ENCODE measurements around the gene EHMT1. TPM values are rescaled to one million over a fixed set of nuclear protein-coding genes. Genes with fewer than 3 reads are reported as not detected.

EHMT1 gene
- polyA plus RNA-seq, 1 of the 3 experiments (the other 2 are of a cell fraction) = 39.5 TPM

DNA sequence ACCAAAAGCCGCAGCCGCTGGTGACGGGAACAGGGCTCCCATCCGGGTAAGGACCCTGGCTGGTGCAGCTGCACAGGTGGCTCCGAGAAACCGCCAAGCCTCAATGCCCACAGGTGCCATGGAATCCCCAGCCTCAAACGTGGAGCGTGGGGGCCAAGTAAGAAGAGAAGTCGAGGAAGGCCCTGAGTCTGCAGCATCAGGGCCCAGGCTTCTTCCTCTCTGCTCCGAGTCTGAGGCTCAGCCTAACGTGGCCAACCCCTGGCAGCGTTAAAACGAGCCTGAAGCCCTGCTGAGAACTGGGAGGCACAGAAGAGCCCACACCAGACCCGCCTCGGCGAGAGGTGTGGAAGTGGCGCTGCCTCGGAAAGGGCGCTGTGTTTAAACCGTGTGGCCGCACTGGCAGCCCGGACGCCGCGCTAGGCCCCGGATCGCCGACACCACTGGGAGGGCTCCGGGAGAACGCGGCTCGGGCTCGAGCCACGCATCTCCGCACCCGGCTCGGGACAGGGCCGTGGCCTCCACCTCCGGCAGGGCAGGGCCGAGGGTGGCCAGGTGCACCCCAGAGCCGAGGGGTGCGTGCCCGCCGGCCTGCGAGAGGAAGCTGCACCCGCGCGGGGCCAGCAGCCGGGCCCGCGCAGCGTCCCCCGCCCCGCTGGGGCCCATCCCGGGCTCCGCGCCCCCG lies 29.2 kb upstream of the EHMT1 start:
- POLR2A ChIA-PET = interaction anchor here (1.1 kb wide), 1 partner anchor 37 kb away, joined by 3 read pairs; no protein-coding TSS in a partner anchor
- TF ChIP-seq POLR2AphosphoS5 (IDR thresholded peaks at IDR 0.05; ENCODE audit: low read depth, low read length) (no peak), SMC3 (IDR thresholded peaks at IDR 0.05; ENCODE audit: low read depth, low read length) (no peak), MEF2A (IDR thresholded peaks at IDR 0.05; ENCODE audit: borderline replicate concordance, low read depth) (no peak), YY1 (IDR thresholded peaks at IDR 0.05; ENCODE audit: low read depth) (no peak), RFX5 (IDR thresholded peaks at IDR 0.05; ENCODE audit: low read length) (no peak), EZH2phosphoT487 (IDR thresholded peaks at IDR 0.05; ENCODE audit: borderline replicate concordance, low read depth) (no peak), TEAD4 (IDR thresholded peaks at IDR 0.05; ENCODE audit: borderline replicate concordance, insufficient read depth) (no peak)
- H2AFZ ChIP-seq (ENCODE audit: low read depth) = no peak overlapping the region

DNA sequence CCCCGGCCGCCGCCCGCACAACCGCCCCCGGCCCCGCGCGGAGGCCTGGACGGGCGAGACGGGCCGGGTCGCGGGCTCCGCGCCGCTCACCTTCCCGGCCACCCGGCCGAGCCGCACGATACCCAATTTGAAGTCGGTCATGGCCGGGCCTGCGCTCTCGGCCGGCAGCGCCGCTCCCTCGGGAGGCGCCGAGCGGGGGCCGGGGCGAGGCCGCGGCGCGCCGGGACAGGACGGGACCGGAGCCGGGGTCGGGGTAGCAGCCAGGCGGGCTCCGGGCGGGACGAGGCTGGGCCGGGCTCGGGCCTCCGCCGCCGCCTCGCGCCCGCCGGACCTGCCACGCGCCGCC lies 28.7 kb upstream of the EHMT1 start:
- H3K4me2 ChIP-seq = no peak overlapping the region
- H3K9me2 ChIP-seq = no peaks in the 10 kb centered on the region
- WGBS (ENCODE audit: low lambda C conversion rate) = no CpG with 5 or more reads among the region's 61 CpGs
- H3K9me3 ChIP-seq = no peaks in the 10 kb centered on the region
- H3F3A ChIP-seq (replicated peaks; ENCODE audit: insufficient read depth) = peaks cover under 1% of the 10 kb centered on the region
- H3K4me1 ChIP-seq (ENCODE audit: control insufficient read depth in 1 of 2, insufficient read depth in 2 of 2, low read depth in 1 of 2, low read length in 1 of 2) = peaks cover 9 to 18% of the 10 kb centered on the region in 2 experiments; a peak in 2 of 4 replicates
- peaks cover 21% of the 10 kb centered on the region for H3K79me2 ChIP-seq (ENCODE audit: insufficient read depth)
- peaks cover 9 to 32% of the 10 kb centered on the region in 2 experiments for H3K36me3 ChIP-seq (replicated peaks in 1 of 2; ENCODE audit: control insufficient read depth in 1 of 2, insufficient read depth in 2 of 2, low read length in 1 of 2)
- peaks cover 19% of the 10 kb centered on the region for H4K20me1 ChIP-seq (ENCODE audit: insufficient read depth)
- no peak for DNase-seq
- TF ChIP-seq, protein P1, sequence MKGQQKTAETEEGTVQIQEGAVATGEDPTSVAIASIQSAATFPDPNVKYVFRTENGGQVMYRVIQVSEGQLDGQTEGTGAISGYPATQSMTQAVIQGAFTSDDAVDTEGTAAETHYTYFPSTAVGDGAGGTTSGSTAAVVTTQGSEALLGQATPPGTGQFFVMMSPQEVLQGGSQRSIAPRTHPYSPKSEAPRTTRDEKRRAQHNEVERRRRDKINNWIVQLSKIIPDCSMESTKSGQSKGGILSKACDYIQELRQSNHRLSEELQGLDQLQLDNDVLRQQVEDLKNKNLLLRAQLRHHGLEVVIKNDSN (IDR thresholded peaks at IDR 0.05; ENCODE audit: borderline replicate concordance, low read depth) = no peak
- no peak for TF ChIP-seq MEF2A (IDR thresholded peaks at IDR 0.05; ENCODE audit: borderline replicate concordance, low read depth)
- no peak for TF ChIP-seq POLR2AphosphoS5 (IDR thresholded peaks at IDR 0.05; ENCODE audit: low read depth, low read length)
- TF ChIP-seq ELF1 (IDR thresholded peaks at IDR 0.05) = no peak
- TF ChIP-seq, protein P2, sequence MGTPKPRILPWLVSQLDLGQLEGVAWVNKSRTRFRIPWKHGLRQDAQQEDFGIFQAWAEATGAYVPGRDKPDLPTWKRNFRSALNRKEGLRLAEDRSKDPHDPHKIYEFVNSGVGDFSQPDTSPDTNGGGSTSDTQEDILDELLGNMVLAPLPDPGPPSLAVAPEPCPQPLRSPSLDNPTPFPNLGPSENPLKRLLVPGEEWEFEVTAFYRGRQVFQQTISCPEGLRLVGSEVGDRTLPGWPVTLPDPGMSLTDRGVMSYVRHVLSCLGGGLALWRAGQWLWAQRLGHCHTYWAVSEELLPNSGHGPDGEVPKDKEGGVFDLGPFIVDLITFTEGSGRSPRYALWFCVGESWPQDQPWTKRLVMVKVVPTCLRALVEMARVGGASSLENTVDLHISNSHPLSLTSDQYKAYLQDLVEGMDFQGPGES (IDR thresholded peaks at IDR 0.05; ENCODE audit: low read depth, low read length) = no peak
- no peak for TF ChIP-seq GABPA (IDR thresholded peaks at IDR 0.05; ENCODE audit: low read depth)
- no peak for TF ChIP-seq YY1 (IDR thresholded peaks at IDR 0.05; ENCODE audit: low read depth)
- TF ChIP-seq FOXJ3 (CRISPR knock-in tag; IDR thresholded peaks at IDR 0.05) = no peak
- no peak for TF ChIP-seq GATA2 (CRISPR knock-in tag; IDR thresholded peaks at IDR 0.05)
- TF ChIP-seq CHD2 (IDR thresholded peaks at IDR 0.05; ENCODE audit: low read length, partially characterized antibody) = no peak
- no peak for TF ChIP-seq FOXM1 (IDR thresholded peaks at IDR 0.05; ENCODE audit: low read depth)
- no peak for TF ChIP-seq TAF1 (IDR thresholded peaks at IDR 0.05; ENCODE audit: borderline replicate concordance, low read depth, low read length)
- no peak for TF ChIP-seq RXRA (IDR thresholded peaks at IDR 0.05; ENCODE audit: borderline replicate concordance, low read depth)
- TF ChIP-seq NRF1 (IDR thresholded peaks at IDR 0.05; ENCODE audit: low read depth, low read length) = no peak
- TF ChIP-seq FOSL2 (IDR thresholded peaks at IDR 0.05; ENCODE audit: borderline replicate concordance, low read depth) = no peak
- no peak for TF ChIP-seq MXI1 (IDR thresholded peaks at IDR 0.05; ENCODE audit: low read depth, low read length)
- no peak for TF ChIP-seq TCF12 (IDR thresholded peaks at IDR 0.05)
- TF ChIP-seq, protein P3, sequence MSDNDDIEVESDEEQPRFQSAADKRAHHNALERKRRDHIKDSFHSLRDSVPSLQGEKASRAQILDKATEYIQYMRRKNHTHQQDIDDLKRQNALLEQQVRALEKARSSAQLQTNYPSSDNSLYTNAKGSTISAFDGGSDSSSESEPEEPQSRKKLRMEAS (IDR thresholded peaks at IDR 0.05; ENCODE audit: low read depth) = no peak
- TF ChIP-seq EP300 (IDR thresholded peaks at IDR 0.05; ENCODE audit: borderline replicate concordance in 1 of 2, low read depth in 1 of 2, low read length in 1 of 2) = no peak
- TF ChIP-seq, protein P4, sequence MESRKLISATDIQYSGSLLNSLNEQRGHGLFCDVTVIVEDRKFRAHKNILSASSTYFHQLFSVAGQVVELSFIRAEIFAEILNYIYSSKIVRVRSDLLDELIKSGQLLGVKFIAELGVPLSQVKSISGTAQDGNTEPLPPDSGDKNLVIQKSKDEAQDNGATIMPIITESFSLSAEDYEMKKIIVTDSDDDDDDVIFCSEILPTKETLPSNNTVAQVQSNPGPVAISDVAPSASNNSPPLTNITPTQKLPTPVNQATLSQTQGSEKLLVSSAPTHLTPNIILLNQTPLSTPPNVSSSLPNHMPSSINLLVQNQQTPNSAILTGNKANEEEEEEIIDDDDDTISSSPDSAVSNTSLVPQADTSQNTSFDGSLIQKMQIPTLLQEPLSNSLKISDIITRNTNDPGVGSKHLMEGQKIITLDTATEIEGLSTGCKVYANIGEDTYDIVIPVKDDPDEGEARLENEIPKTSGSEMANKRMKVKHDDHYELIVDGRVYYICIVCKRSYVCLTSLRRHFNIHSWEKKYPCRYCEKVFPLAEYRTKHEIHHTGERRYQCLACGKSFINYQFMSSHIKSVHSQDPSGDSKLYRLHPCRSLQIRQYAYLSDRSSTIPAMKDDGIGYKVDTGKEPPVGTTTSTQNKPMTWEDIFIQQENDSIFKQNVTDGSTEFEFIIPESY (IDR thresholded peaks at IDR 0.05; ENCODE audit: borderline replicate concordance, low read depth) = no peak
- ChIA-PET POLR2A (no interaction called here), CTCF (interaction anchor here (1.4 to 4.2 kb wide), 2 partner anchors 10 to 15 kb away, joined by 3 to 27 read pairs; partner anchors contain the start of genes ARRDC1 and DPH7)
- H3K4me3 ChIP-seq (ENCODE audit: low read depth in 2 of 2, low read length in 1 of 2) = peak overlapping the region; percentile 68 to 86; a peak in 3 of 4 replicates
- no peak overlapping the region for H2AFZ ChIP-seq (ENCODE audit: low read depth)
- no peaks in the 10 kb centered on the region for H3K27me3 ChIP-seq (ENCODE audit: insufficient read depth)
- no peak overlapping the region; a peak in 1 of 4 replicates for H3K27ac ChIP-seq (ENCODE audit: low read depth in 2 of 2, low read length in 1 of 2)
- H3K9ac ChIP-seq = no peak overlapping the region; the same call in 1 of the 2 replicates

More for the DNA sequence above, 29.2 kb upstream of the EHMT1 start:
- Histone ChIP-seq H3K36me3 (replicated peaks in 1 of 2; ENCODE audit: control insufficient read depth in 1 of 2, insufficient read depth in 2 of 2, low read length in 1 of 2) (peaks cover 9 to 32% of the 10 kb centered on the region in 2 experiments), H3K9me3 (no peaks in the 10 kb centered on the region), H3K9ac (peak overlapping the region; percentile 70; the same call in 1 of the 2 replicates), H3K27ac (ENCODE audit: low read depth in 2 of 2, low read length in 1 of 2) (peak overlapping the region in 1 of 2 experiments; percentile 20; a peak in 1 of 4 replicates), H4K20me1 (ENCODE audit: insufficient read depth) (peaks cover 19% of the 10 kb centered on the region), H3K4me3 (ENCODE audit: low read depth in 2 of 2, low read length in 1 of 2) (peak overlapping the region; percentile 68 to 86), H3K79me2 (ENCODE audit: insufficient read depth) (peaks cover 21% of the 10 kb centered on the region), H3F3A (replicated peaks; ENCODE audit: insufficient read depth) (no peaks in the 10 kb centered on the region), H3K27me3 (ENCODE audit: insufficient read depth) (no peaks in the 10 kb centered on the region), H3K9me2 (no peaks in the 10 kb centered on the region), H3K4me2 (peak overlapping the region; percentile 92), H3K4me1 (ENCODE audit: control insufficient read depth in 1 of 2, insufficient read depth in 2 of 2, low read depth in 1 of 2, low read length in 1 of 2) (peaks cover 9 to 18% of the 10 kb centered on the region in 2 experiments; a peak in 2 of 4 replicates)
- CTCF ChIA-PET = interaction anchor here (1.4 to 4.2 kb wide), 2 partner anchors 10 to 16 kb away, joined by 3 to 27 read pairs; partner anchors contain the start of genes ARRDC1 and DPH7
- 33% methylated on average over 14 of the region's 58 CpGs for WGBS (ENCODE audit: low lambda C conversion rate)
- DNase-seq = peak; percentile 70
